Activated CD8-positive, alpha-beta memory T cell treated with anti-CD3 and anti-CD28 coated beads for 4 hours (primary cell): ENCODE results near the gene TMTC3.
"Not testable (repeated sequence)": the region's sequence is repeated elsewhere in the genome, so short reads cannot be mapped to it uniquely, and the experiment has no call there.

Source experiments
- DNase-seq, 2 donors: peaks; one replicate each; pipeline ENCODE4 v3.0.0-alpha.2; 2020; ENCODE audit warnings: low read depth in 2 of 2

The TMTC3 gene

GRCh38 chr12:88141774-88142609 lies at the start of gene TMTC3, which contains the start of gene CEP290:
TMTC3 (plus strand) TSS chr12:88142307; CDS start chr12:88148316, 6,009 bp downstream.
CEP290 (minus strand) TSS chr12:88142088; CDS start chr12:88141307, 781 bp downstream.
- peak; percentile 75 to 89 for DNase-seq

- DNase-seq: no peak
Observed at GRCh38 chr12:88092771-88093170, 49.3 kb upstream of the TMTC3 start.

GRCh38 chr12:88093573-88093972 lies 48.5 kb upstream of the TMTC3 start:
- DNase-seq: no peak

DNA sequence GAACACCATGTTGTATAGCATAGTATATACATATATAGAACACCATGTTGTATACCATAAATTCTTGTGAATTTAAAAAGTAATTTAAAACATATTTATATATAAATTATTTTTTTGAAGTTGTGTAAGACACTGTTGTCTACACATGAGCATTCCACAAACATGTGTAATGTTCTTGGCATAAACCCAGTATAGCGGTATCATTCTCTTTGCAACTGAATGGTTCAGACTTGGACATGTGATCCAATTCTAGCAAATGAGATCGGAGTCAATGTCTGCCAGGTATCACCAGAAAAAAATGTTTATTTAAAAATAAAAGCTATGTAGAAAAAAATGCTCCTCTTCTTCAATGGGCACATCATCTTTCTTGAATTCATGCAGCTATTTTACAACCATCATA lies 34.1 kb upstream of the TMTC3 start:
- DNase-seq: no peak

GRCh38 chr12:88111074-88111652 lies 30.9 kb upstream of the TMTC3 start:
- no peak for DNase-seq

DNA sequence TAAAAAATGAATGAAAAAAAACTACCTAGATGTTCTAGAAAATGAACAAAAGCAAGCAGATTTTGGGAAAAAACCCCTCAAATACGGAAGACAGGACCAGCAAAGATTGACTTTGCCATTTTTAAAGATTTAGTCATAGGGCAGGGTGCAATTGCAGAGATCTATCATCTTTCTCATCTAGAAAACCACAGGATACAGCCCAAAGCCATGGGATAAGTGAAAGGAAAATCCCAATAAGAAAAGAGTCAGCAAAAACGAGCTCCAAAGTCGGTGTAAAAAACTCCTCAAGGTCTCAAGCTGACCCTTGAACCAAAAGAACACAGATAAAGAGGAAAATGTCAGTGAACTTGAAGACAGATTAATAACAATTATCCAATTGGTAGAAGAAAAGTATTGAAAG lies 28.2 kb upstream of the TMTC3 start:
- DNase-seq: no peak

DNA sequence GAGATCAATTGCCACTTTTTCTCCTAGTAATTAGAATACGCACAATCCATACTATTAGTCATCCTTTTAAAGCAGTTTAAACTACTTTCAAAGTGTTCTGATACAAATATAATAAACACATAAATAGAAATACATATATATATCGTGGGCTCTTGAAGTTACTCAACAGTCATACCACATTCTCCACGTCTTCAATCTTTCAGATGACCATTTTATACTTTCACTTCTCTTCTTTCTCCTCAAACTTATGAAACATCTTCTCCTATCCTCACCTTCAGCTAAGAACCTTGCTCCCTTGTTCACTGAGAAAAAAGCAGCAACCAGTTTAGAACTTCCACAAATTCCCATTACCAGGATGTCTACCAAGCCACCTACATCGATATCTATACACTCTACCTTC lies 19.4 kb upstream of the TMTC3 start:
- no peak for DNase-seq

DNA sequence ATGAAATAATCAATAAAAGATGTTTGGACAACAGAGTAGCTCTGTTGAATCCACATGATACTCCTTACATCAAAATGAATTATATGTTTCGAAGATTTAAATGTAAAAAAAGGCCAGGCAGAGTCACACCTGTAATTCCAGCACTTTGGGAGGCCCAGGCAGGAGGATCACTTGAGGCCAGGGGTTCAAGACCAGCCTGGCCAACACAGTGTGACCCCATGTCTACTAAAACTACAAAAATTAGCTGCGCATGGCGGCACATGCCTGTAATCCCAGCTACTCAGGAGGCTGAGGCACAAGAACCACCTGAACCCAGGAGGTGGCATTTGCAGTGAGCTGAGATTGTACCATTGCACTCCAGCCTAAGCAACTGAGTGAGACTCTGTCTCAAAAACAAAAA lies 15.0 kb upstream of the TMTC3 start:
- no peak for DNase-seq

DNA sequence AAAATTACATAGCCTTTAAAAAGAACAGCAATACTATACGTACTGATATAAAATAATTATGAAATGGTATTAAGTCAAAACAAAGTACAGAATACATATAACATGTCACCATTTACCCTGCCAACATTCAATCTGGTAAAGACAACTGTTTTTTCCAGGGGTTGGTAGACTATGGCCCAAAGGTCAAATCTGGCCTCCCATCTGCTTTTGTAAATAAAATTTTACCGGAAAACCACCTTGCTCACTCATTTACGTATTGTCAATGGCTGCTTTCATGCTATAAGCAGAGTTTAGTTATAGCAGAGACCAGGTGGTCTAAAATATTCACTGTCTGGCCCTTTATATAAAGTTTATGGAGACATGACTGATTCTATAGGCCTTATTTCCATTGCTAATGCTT lies 14.3 kb upstream of the TMTC3 start:
- DNase-seq: no peak

- no peak for DNase-seq
Observed at GRCh38 chr12:88132392-88132791, 9.7 kb upstream of the TMTC3 start.

DNA sequence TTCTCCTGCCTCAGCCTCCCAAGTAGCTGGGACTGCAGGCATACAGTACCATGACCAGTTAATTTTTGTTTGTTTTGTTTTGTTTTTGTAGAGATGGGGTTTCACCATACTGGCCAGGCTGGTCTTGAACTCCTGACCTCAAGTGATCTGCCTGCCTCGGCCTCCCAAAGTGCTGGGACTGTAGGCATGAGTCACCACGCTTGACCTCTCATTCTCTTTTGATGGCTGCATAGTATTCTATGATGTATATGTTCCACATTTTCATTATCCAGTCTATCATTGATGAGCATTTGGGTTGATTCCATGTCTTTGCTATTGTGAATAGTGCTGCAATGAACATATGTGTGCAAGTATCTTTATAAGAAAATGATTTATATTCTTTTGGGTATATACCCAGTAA lies 8.9 kb upstream of the TMTC3 start:
- not testable (repeated sequence) for DNase-seq

- not testable (repeated sequence) for DNase-seq
Observed at GRCh38 chr12:88139711-88140110, 2.4 kb upstream of the TMTC3 start.

GRCh38 chr12:88141425-88141773 lies 708 bp upstream of the TMTC3 start:
- DNase-seq: no peak

- peak; percentile 0 to 1 for DNase-seq
Observed at GRCh38 chr12:88142610-88142991, 494 bp downstream of the TMTC3 start.

DNA sequence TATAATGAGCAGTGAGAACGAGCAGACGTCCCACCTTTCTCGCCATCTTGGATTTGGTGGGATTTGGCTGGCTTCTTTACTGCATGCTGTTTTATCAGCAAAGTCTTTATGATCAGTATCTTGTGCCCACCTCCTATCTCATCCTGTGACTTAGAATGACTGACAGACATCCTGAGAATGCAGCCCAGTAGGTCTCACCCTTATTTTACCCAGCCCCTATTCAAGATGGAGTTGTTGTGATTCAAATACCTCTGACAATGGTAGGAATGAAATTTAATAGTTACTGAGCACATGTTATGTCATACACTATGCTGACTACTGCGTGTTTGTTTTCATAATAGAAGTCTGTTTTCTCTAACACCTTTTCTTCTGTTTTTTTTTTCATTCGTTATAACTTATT lies 1.9 kb downstream of the TMTC3 start:
- no peak for DNase-seq

DNA sequence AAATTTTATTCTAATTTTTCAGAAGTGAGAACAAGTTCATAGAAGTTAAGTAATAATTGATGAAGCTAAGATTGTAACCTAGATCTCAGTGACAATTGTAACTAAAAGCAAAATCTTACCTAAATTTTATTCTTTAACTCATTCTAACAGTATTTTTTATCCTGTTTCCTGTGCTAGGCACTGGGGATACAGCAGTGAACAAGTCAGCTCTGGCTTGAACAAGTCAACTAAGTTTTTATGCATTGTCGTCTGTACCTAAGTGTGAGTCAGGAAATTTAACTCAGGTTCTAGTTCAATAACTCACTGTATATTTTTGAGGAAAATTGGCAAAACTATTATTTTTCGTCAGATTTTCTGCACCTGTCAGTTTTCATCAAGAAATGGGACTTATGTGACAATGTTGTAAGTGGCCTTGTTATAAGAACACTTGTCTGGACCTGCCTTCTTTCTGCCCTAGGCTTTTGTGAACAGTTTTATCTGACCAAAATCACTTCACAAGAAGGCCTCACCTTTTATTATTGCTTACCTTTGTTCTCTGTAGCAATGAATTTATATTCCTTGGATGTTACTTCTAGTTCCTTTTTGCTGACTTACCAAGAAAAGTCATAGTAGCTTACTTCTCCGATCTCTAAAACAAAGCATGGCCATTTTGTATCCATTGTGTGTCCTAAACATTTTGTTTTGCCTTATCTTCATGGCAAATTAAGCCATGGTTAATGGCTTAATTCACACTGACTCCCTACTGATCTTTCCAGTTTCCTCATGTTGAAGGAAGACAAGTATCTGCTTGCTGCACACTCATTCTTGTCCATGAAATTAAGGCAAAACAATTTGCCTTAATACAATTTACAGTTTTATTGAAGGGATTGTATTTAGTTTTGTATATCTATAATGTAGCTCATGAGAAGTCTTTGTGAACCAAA lies 2.7 kb downstream of the TMTC3 start:
- DNase-seq: no peak

DNA sequence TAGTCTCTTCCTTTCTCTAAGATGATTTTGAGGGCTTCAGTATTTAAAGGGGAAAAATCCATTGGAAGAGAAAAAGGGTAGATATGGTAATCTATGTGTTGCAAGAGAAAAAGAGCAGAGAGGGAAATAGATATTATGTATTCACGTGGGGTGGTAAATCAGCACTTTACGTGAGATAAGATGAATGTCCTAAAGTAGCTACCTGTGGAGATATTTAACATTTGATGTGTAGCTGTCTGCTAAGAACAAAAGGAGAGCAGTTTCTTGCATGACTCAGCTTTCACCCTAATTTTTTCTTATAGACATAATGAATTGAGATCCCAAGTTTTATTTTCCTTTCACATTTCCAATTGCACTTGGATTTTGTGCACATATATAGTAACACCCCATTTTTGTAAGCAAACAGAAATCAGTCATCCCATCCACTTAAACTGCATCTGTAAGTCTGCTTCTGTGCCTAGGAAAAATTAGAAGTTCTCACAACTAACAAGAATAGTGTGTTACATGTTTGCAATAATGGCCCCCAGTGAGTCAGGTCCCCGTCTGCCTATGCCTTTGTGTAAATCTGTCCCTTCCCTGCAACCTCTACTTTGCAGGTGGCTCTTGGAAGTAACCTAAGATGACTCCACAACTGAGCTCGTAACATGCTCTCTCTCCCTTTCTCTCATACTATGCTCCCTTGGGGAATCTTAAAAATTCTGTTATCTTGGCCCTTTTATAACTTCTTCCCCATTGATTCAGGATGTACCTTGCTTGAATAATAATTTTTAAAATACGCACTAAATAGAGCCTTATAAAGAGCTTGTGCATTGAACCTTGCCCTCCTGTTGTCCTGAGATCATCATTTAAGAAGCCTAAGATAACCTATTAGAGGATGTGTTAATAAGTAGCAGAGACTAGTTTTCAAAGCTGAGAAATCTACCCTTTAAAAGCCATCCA lies 3.7 kb downstream of the TMTC3 start:
- no peak for DNase-seq

GRCh38 chr12:88150063-88150462 lies 8.0 kb downstream of the TMTC3 start:
- DNase-seq: no peak

GRCh38 chr12:88153959-88154358 lies 11.9 kb downstream of the TMTC3 start:
- no peak for DNase-seq

DNA sequence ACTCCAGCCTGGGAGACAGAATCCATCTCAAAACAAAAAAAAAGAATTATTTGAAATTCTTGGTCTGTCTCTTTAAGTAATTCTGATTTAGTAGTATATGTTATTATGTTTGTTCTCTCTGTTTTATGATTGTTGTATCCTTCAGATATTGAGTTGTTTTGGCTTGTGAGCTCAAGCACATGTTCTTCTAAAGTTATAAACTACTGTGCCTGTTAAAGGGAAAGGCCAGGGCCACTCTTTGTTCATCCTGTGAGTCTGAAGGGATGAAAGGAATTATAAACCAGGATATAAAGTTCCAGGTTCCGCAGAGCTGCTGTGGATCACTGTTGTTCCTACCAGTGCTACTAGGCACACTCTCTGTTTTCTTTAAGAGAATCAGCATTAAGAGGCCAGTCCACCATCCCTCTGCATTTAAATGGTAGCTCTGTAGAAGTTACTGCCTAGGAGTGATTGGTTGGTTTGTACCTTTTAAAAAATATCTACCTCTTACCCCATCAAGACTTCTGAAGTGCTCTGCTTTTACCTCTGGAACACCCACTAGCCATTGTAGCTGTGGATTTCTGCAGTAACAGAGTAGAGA lies 14.1 kb downstream of the TMTC3 start:
- no peak for DNase-seq

GRCh38 chr12:88163371-88163770 lies 21.3 kb downstream of the TMTC3 start:
- DNase-seq: no peak
